ENCODE measurements around the gene ALX1. TPM values are rescaled to one million over a fixed set of nuclear protein-coding genes. Genes with fewer than 3 reads are reported as not detected.

ALX1 gene
- total RNA-seq (2012; rRNA removed) (not detected in 2 replicates), polyA plus RNA-seq (2012; rRNA removed) (not detected in 2 replicates), Bru-seq, nascent RNA (not detected), BruChase-seq, experiment 1, labeled RNA remaining after a 6-hour chase (not detected), BruChase-seq, experiment 2, labeled RNA remaining after a 2-hour chase (not detected)
- not detected in 2 replicates for polyA plus RNA-seq (2012; cell fraction: cytosol; rRNA removed)
- polyA plus RNA-seq (2012; cell fraction: nucleus; rRNA removed; ENCODE audit: low replicate concordance) = not detected in 2 replicates
- long read RNA-seq = 0 reads

DNA sequence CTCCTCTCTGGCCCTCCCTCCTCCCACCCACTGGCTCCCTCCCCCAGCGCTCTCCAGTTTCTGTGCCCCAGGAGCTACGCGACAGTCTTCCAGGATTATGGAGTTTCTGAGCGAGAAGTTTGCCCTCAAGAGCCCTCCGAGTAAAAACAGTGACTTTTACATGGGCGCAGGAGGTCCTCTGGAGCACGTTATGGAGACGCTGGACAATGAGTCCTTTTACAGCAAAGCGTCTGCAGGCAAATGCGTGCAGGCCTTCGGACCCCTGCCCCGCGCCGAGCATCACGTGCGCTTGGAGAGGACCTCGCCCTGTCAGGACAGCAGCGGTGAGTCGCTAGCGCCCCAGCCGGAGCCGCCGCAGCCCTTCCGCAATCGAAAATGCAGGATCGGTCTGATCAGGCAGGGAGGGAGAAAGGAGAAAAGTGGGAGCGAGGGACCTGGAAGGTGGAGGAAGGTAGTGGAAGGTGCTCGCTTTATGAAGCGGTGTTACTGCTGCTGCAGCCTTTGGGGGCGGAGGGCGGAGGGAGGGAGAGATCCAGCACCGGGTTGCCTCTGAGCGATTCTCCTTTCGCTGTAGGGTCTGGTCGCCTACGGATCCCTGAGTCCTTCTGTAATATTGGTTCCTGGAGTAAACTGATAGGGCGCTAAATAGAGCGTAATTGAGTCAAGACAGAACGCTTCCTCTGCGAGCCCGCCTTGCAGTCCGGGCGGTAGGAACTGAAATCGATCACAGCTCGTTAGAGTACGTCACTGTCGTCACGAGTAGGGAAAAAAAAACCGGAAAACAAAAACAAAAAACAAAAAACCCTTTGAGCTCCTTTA is at the start of gene ALX1:
ALX1 (plus strand) TSS at position 56 of the 819 bp plus-strand sequence; CDS start at position 98, 42 bp downstream.
- in situ Hi-C loops (cut with MboI; ENCODE audit: low sequenced_read_pairs) = no loop called here
- BruUV-seq (replicated peaks) = no TSS peak

More for the DNA sequence above, at the start of gene ALX1:
- peaks cover 46% of the 10 kb centered on the region for H3K27me3 ChIP-seq (ENCODE audit: control insufficient read depth, insufficient read depth, low read length)
- peak within 1 kb of the TSS; percentile 34 for H2AK9ac ChIP-seq (replicated peaks; ENCODE audit: low read depth, low read length, poor library complexity)
- 6% methylated on average over 10 of the region's 49 CpGs; no CpG with 5 or more reads in 1 of the 2 experiments for WGBS, 2 experiments (ENCODE audit: extremely low coverage in 2 of 2, insufficient read length in 1 of 2)
- H3K4me2 ChIP-seq (ENCODE audit: low read depth, low read length) = peak within 1 kb of the TSS; percentile 99
- no peak within 1 kb of the TSS for H4K8ac ChIP-seq (ENCODE audit: low read depth in 2 of 2, low read length in 2 of 2)
- no peak within 1 kb of the TSS for H3K4ac ChIP-seq (ENCODE audit: low read depth, low read length)
- ChIA-PET CTCF (no interaction called here), POLR2A (ENCODE audit: unreplicated experiment) (no interaction called here)
- H3K9me3 ChIP-seq (ENCODE audit: control insufficient read depth, insufficient read depth, low read length) = peaks cover 13% of the 10 kb centered on the region
- intact Hi-C loops (cut with micrococcal nuclease) (no loop called here), dilution Hi-C loops (cut with HindIII; ENCODE audit: low sequenced_read_pairs, unreplicated experiment) (no loop called here)
- H3K27ac ChIP-seq (ENCODE audit: insufficient read depth, low read length) = no peak within 1 kb of the TSS
- no peaks in the 10 kb centered on the region for H3K79me1 ChIP-seq (ENCODE audit: low read depth in 1 of 2, low read length in 2 of 2)
- no peak within 1 kb of the TSS for H2AK5ac ChIP-seq (ENCODE audit: low read depth, low read length)
- H3K4me3 ChIP-seq (ENCODE audit: insufficient read depth, low read depth, low read length) = peak within 1 kb of the TSS; percentile 42
- H2AFZ ChIP-seq (replicated peaks; ENCODE audit: low read length, poor library complexity) = peak within 1 kb of the TSS; percentile 77
- ATAC-seq (ENCODE audit: low read depth) = peak; percentile 72
- no peak within 1 kb of the TSS for H2BK120ac ChIP-seq (ENCODE audit: low read depth, low read length)
- H3K36me3 ChIP-seq (ENCODE audit: control insufficient read depth, insufficient read depth, low read length) = no peaks in the 10 kb centered on the region
- TF ChIP-seq CHD1 (IDR thresholded peaks at IDR 0.05; ENCODE audit: low read depth, low read length) = no peak
- no peak for TF ChIP-seq NFE2L2 (IDR thresholded peaks at IDR 0.05; ENCODE audit: low read depth, low read length)
- no peak for TF ChIP-seq SMC3 (IDR thresholded peaks at IDR 0.05; ENCODE audit: low read depth, low read length)
- TF ChIP-seq MAFK (IDR thresholded peaks at IDR 0.05; ENCODE audit: low read depth, low read length) = no peak
- no peak for TF ChIP-seq MAZ (IDR thresholded peaks at IDR 0.05; ENCODE audit: borderline replicate concordance, low read depth, low read length)
- TF ChIP-seq FOS (IDR thresholded peaks at IDR 0.05; ENCODE audit: low read depth, low read length) = no peak
- no peak for TF ChIP-seq CEBPB (IDR thresholded peaks at IDR 0.05; ENCODE audit: low read depth, low read length)
- no peak for TF ChIP-seq BHLHE40 (IDR thresholded peaks at IDR 0.05; ENCODE audit: low read depth, low read length)
- TF ChIP-seq POLR2A (IDR thresholded peaks at IDR 0.05; ENCODE audit: low read depth, low read length) = no peak
- TF ChIP-seq, protein P1, sequence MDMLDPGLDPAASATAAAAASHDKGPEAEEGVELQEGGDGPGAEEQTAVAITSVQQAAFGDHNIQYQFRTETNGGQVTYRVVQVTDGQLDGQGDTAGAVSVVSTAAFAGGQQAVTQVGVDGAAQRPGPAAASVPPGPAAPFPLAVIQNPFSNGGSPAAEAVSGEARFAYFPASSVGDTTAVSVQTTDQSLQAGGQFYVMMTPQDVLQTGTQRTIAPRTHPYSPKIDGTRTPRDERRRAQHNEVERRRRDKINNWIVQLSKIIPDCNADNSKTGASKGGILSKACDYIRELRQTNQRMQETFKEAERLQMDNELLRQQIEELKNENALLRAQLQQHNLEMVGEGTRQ (IDR thresholded peaks at IDR 0.05; ENCODE audit: low read depth, low read length) = no peak
- H3K4me1 ChIP-seq (ENCODE audit: control insufficient read depth, insufficient read depth, low read length) = no peaks in the 10 kb centered on the region
- H3K18ac ChIP-seq (ENCODE audit: low read depth, low read length) = no peak within 1 kb of the TSS
- H2BK5ac ChIP-seq (ENCODE audit: low read depth, low read length, poor library complexity, severe bottlenecking) = no peak within 1 kb of the TSS
- H4K5ac ChIP-seq (ENCODE audit: low read depth, low read length) = no peak within 1 kb of the TSS
- H3K9ac ChIP-seq (ENCODE audit: low read depth, low read length) = no peak within 1 kb of the TSS
- H3K14ac ChIP-seq (replicated peaks; ENCODE audit: low read depth, low read length) = no peak within 1 kb of the TSS
- no peak within 1 kb of the TSS for H2BK15ac ChIP-seq (ENCODE audit: low read depth, low read length)
- H3K9me1 ChIP-seq (ENCODE audit: insufficient read depth, low read length) = no peaks in the 10 kb centered on the region
- no peaks in the 10 kb centered on the region for H4K20me1 ChIP-seq (ENCODE audit: insufficient read depth, low read length)
- H3K23ac ChIP-seq (ENCODE audit: low read depth, low read length) = no peak within 1 kb of the TSS
- no peak within 1 kb of the TSS for H2BK20ac ChIP-seq (ENCODE audit: low read depth, low read length)
- no peak within 1 kb of the TSS for H4K91ac ChIP-seq (ENCODE audit: insufficient read depth, low read depth, low read length)
- no peak within 1 kb of the TSS for H3K56ac ChIP-seq (ENCODE audit: extremely low read depth, insufficient read depth, low read length)
- DNase-seq = peak; percentile 4
